Activated CD4-positive, alpha-beta T cell treated with anti-CD3 and anti-CD28 coated beads, Interleukin-2, amount 50 U/mL, for 1 hour (primary cell): ENCODE data around the gene MIEF1.

Experiments used
- DNase-seq: peaks from one replicate; pipeline ENCODE4 v3.0.0-alpha.2; 2020

The MIEF1 gene

DNA sequence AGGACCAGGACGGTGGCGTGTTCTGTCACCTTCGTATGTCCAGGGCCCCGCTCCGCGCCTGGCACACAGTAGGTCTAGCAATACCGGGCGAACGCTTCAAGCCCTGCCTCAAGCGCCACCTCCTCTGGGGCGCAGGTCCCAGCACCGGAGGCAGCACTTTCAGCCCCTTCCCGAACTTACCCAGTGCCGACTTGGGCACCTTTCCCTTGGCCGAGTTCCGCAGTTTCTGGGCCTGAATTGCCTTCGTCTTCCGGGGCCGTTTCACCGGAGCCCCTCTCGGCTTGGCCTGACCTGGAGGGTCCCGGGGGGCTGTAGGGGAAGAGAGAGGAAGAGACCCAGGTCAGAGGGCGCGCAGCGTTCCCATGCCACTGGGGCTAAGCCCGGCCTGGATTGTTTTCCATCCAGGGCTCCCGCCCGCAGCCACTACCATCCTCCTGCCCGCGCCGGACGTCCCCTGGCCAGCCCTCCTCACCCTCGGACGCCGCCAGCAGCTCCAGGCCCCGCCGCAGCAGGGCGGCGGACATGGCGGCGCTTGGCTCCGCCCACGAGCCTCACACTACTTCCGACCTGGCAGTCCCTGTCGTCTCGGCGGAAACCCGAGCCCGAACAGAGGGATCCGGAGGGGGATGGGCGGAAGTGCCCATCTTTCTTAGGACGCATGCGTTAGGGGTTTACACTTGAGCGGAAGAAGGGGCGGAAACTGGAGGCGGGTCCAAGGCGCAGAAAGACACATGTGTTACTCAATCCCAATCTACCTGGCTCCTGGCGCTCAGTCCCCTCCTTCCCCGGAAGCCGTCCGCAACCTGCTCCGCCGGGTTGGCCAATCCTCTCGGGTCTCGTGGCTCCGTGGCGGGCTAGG lies 30.4 kb downstream of the MIEF1 start, which contains the start of gene RPS19BP1:
Gene RPS19BP1, minus strand, starts transcription at position 534 of the 859 bp plus-strand sequence. Its CDS starts 10 bp downstream, at position 524.
- DNase-seq, result peak; percentile 99

DNA sequence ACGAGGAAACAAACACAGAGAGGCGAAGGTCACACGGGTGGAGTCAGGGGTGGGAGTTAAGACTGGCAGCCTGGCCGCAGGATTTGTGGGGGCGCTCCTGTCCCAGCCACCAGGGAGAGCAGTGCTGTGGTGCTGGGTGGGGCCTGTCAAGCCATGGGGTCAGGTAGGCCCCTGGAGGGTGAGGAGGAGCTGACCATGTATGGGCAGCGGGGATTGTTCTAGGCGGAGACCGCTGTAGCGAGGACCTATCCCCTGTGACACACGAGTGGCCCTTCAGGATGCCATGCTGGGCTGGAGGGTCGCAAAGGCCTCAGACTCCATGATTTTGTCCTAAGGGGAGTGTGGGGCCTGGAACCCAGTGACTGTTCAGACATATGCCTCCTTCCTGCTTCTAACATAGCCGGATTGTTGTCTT lies 32.0 kb downstream of the MIEF1 start:
- DNase-seq, result no peak

GRCh38 chr22:39534591-39535356 lies 32.7 kb downstream of the MIEF1 start:
- peak; percentile 80 for DNase-seq

DNA sequence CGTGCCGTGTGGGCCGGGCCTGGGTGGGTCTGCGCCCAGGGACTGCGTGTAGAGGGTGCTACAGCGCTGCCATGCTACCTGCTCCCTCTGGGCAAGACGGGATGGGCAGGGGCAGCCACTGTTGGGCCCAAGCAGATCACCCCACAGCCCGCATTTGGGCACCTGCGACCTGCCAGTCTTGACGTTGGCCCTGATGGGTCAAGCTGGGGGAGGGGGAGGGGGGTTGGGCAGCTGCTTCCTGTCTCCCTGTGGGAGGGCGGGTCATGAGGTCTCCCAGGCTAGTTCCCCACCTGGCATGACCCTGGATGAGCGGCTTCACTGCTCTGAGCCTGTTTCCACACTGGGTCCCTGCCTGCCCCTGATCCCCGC lies 33.3 kb downstream of the MIEF1 start:
- DNase-seq, result no peak

DNA sequence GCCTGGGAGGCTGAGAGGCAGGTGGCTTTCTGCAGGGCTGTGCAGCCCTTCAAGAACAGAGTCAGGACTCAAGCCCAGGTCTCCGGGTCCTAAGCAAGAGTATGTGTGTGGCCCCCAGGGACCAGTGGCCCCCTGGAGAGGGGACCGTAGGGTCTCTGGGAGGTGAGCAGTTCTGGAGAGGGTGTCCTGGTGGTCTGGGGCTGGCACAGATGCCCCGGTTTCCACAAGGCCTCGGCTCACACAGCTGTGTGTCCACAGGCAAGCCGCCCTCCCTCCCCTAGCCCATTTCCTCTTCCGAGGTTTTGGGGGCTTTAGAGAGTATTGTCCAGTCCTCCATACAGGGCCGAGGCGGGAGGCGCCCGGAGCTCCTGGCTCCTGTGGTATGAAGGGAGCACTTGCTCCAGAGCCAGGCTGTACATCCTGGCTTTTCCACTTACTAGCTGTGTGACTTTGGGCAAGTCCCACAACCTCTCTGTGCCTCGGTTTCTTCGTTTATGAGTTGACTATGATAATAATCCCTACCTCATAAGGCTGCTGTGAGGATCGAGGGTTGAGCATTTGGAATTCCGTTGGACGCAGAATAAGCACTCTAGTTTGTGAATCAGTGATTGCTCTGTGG lies 33.9 kb downstream of the MIEF1 start:
- DNase-seq, result no peak

DNA sequence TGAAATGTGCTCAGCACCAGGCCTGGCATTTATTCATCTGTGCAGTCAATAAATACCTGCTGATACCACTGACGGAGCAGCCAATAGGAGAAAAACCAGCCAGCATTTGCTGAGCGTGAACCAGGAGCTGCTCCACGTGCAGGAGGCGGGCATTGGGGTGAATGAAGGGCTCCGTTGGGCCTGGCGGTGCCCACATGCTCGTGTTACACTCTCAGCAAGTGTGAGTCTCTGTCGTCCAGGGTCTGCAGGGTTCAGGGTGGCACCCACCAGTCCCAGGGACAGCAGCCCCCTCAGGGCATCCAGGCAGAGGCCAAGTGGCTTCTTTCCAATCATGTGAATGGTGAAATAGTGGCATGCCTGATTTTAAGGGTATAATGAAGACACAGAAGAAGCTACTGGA lies 34.6 kb downstream of the MIEF1 start:
- DNase-seq, result no peak

DNA sequence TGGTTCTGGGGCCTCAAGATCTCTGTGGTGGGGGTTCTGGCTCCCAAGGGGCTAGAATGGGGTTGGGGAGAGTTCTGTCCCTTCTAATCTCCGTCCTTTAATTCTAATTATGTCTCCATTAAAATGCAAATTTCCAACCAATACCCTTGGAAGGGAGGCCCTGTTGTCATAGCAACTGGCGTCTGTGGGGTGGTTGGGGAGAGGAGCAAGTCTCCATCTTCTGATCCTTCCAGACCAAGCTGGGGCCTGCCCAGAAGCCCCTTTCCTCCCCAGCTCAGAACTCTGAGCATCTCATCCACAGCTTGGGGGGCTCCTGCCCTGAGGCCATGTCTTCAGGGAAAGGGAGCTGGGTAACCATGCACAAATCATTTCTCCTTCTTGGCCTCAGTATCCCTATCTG lies 35.9 kb downstream of the MIEF1 start:
- DNase-seq, result no peak

DNA sequence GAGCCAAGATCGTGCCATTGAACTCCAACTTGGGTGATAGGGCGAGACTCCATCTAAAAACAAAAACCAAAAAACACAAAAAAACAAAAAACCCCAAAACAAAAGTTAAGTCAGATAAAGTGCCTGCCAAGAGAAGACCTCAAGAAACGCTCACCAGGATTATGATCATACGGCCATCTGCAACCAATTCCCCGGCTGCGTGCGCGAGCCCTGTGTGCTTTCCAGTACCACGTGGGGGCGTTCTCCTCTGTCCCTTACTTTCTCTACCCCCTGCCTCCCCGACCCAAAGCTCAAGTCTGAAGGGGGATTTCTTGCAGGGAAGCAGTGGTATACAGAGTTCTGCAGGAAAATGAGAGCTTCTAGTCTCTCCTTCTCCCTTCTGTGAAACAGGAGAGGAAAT lies 41.0 kb downstream of the MIEF1 start:
- no peak for DNase-seq

- peak; percentile 74 for DNase-seq
Measured at GRCh38 chr22:39545386-39546365, 43.6 kb downstream of the MIEF1 start.

- no peak for DNase-seq
Measured at GRCh38 chr22:39546889-39547586, 44.9 kb downstream of the MIEF1 start.

- no peak for DNase-seq
Measured at GRCh38 chr22:39547587-39547947, 45.5 kb downstream of the MIEF1 start.

- DNase-seq, result no peak
Measured at GRCh38 chr22:39553429-39553828, 51.3 kb downstream of the MIEF1 start.

DNA sequence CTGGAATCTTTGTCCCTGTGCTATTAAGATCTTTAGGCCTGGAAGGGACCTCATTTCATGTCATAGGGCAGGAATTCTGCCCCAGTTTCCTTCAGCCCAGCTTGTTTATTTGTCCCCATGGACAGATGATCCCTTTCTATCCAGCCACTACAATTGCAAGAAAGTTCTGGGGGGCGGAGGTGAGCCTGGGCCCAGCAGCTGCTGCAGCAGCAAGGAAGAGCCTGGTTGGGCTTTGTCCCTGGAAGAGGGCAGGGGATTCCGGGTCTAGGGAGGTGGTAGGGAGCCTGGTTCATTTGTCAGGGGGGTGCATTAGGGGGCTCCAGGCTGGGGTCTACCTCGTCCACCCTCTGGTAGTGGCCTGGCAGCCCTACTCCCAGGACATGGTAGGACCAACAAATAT lies 52.1 kb downstream of the MIEF1 start:
- no peak for DNase-seq

- DNase-seq, result peak; percentile 50
Measured at GRCh38 chr22:39556970-39557841, 55.1 kb downstream of the MIEF1 start.

DNA sequence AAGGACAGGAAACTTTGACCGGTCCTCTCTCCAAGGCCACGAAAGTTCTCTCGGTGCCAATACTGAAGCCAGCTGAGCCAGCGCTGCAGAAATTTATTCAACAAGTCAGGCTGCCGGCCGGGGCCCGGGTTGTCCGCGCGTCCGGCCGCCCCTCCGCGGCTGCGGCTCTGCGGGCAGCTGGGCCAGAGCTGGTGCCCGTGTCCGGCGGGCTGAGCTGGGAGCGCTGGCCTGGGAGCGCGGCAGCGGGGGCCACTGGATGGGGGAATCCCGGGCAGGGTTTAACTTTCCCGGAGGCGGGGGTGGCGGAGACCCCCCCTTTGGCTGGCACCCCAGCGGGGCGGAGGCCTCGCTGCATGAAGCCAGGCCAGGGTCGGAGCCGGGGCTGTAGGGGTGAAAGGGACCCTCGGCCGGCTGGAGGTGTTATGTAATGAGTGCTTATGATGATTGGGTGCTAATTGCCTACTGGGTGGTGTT lies 56.2 kb downstream of the MIEF1 start:
- DNase-seq, result no peak

- DNase-seq, result no peak
Measured at GRCh38 chr22:39558950-39559349, 56.9 kb downstream of the MIEF1 start.

- DNase-seq, result no peak
Measured at GRCh38 chr22:39559456-39560105, 57.5 kb downstream of the MIEF1 start.

GRCh38 chr22:39560127-39560526 lies 58.0 kb downstream of the MIEF1 start:
- DNase-seq, result no peak

- no peak for DNase-seq
Measured at GRCh38 chr22:39562839-39563489, 60.9 kb downstream of the MIEF1 start.
